GM11168 (cell line): Measurements from ENCODE around the gene RIPK4.

Experiments
- in situ Hi-C: fragments of 300-500 bp; cut with MboI; formaldehyde crosslinking; loops from one replicate; pipeline ENCODE4 v1.12.0; 2022; ENCODE audit warnings: low sequenced_read_pairs; ENCODE audit not compliant: unreplicated experiment

Gene RIPK4

GRCh38 chr21:41766883-41767605 is at the start of gene RIPK4:
Gene RIPK4, minus strand, starts transcription at chr21:41767052. Its CDS starts 11 bp downstream, at chr21:41767041.
- in situ Hi-C loops, result no loop called here

- in situ Hi-C loops, result no loop called here
Observed at GRCh38 chr21:41815652-41816582, 49.1 kb upstream of the RIPK4 start.

- in situ Hi-C loops, result no loop called here
Observed at GRCh38 chr21:41813226-41813625, 46.4 kb upstream of the RIPK4 start.

- in situ Hi-C loops, result no loop called here
Observed at GRCh38 chr21:41812679-41813078, 45.8 kb upstream of the RIPK4 start.

GRCh38 chr21:41810597-41810932 is 43.7 kb upstream of the RIPK4 start:
- in situ Hi-C loops, result no loop called here

- in situ Hi-C loops, result no loop called here
Observed at GRCh38 chr21:41809891-41810596, 43.2 kb upstream of the RIPK4 start.

- in situ Hi-C loops, result no loop called here
Observed at GRCh38 chr21:41808846-41809245, 42.0 kb upstream of the RIPK4 start.

- in situ Hi-C loops, result no loop called here
Observed at GRCh38 chr21:41808094-41808493, 41.2 kb upstream of the RIPK4 start.

GRCh38 chr21:41806773-41807172 is 39.9 kb upstream of the RIPK4 start:
- in situ Hi-C loops, result no loop called here

GRCh38 chr21:41805643-41806042 is 38.8 kb upstream of the RIPK4 start:
- in situ Hi-C loops, result no loop called here

- in situ Hi-C loops, result no loop called here
Observed at GRCh38 chr21:41805038-41805437, 38.2 kb upstream of the RIPK4 start.

- in situ Hi-C loops, result no loop called here
Observed at GRCh38 chr21:41804381-41804780, 37.5 kb upstream of the RIPK4 start.

GRCh38 chr21:41803316-41803715 is 36.5 kb upstream of the RIPK4 start:
- in situ Hi-C loops, result no loop called here

GRCh38 chr21:41802684-41803083 is 35.8 kb upstream of the RIPK4 start:
- in situ Hi-C loops, result no loop called here

GRCh38 chr21:41802198-41802584 is 35.3 kb upstream of the RIPK4 start:
- in situ Hi-C loops, result no loop called here

GRCh38 chr21:41801321-41802197 is 34.7 kb upstream of the RIPK4 start:
- in situ Hi-C loops, result no loop called here

- in situ Hi-C loops, result no loop called here
Observed at GRCh38 chr21:41800425-41801320, 33.8 kb upstream of the RIPK4 start.

- in situ Hi-C loops, result no loop called here
Observed at GRCh38 chr21:41799763-41800162, 32.9 kb upstream of the RIPK4 start.

GRCh38 chr21:41798326-41798725 is 31.5 kb upstream of the RIPK4 start:
- in situ Hi-C loops, result no loop called here
